NOMO-1 treated with dmso at 0.1 percent for 144 hours (cell line): ENCODE data around the gene DOLK.
"Not testable (repeated sequence)": the region's sequence is repeated elsewhere in the genome, so short reads cannot be mapped to it uniquely, and the experiment has no call there.

Source experiments
- DNase-seq: peaks from one replicate; lab custom pipeline; 2025; ENCODE audit not compliant: unreplicated experiment; lab: John Stamatoyannopoulos, UW

The DOLK gene

DNA sequence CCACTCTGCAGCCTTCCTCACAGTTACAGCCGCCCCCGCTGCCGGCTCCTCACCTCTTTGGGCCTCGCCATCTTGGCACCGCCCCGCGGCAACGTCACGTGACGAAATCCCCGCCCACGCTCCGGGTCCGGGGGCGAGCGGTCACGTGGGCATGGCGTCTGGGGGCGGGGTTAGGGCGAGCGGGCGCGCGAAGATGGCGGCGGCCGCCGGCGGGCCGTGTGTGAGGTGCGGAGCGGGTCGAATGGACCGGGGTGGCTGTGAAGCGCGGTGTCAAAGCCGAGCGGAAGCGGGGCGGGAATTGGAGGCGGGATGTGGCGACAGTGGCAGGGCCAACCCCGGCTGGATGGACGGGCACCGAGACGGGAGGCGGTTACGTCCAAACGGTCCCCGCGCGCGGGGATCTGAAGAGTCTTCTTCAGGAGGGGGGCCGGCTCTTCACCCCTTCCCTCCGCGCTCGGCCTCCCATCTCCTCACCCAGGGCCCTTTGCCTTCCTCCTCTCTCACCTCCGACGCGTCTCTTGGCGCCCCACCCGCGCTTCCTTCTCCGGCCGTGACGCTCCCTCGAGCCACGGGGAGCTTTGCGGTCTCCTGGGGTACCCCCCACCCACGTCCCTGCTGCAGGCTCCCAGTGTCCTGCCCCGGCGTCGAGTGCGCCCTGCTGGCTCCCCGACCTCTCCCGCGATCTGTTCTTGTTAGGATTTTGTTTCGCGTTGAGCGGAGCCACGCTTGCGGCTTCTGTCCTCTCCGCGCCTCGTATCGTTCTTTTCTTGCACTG, at the start of gene DOLK, which contains the start of gene NUP188:
DOLK (minus strand) TSS at position 77 of the 775 bp plus-strand sequence. CDS start 300 bp downstream, outside the sequence.
NUP188 (plus strand) TSS at position 173 of the 775 bp plus-strand sequence; CDS start at position 194, 21 bp downstream.
- DNase-seq, result peak; percentile 84

DNA sequence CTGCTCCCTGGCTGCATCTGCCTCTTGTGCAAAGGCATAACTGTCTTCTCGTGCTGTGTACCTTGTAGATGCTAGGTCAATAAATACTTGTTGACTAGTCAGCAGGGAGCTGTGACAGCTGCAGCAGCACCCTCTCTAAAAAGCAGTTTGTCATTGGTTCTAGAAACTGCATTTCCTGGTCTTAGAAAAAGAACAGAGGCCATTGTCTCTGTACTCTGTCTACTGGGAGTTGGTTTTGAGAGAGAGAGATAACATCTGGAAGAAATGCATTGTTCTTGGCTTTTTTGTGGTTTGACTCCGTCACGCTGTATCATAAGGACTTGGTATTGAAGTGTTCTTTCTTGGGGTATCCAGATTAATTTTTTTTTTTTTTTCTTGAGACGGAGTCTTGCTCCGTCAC, 48.4 kb upstream of the DOLK start:
- DNase-seq, result no peak

DNA sequence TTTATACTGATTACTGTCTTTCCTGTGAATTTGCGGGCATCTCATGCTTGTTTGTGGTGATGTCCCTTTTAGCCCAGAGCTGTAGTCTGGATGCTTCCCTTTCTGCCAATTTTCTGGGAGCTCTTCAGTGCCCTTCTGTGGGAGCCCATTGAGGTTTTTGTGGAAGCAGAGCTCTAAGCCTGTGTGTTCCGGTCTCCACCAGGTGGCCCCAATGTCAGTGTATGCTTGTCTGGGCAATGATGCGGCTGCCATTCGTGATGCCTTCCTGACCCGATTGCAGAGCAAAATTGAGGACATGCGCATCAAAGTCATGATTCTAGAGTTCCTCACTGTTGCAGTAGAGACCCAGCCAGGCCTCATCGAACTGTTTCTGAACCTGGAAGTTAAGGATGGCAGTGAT, 45.6 kb upstream of the DOLK start:
- DNase-seq, result no peak

DNA sequence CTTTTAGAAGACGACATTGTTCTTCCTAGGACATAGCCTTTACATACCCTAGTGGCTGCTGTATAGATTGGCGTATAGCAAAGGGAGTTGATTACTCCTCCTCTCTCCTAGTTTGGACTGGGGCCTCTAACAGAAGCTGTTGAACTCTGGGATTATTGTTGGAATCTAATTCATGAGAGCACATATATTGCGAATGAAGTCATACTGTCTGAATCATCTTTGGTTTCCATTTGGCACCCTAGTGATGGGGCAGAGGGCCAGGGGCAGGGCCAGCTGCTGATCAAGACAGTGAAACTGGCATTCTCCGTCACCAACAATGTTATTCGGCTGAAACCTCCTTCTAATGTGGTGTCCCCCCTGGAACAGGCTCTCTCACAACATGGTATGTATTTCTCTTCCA, 40.4 kb upstream of the DOLK start:
- DNase-seq, result no peak

GRCh38 chr9:128986671-128987070, 39.3 kb upstream of the DOLK start:
- DNase-seq, result no peak

GRCh38 chr9:128983536-128983935, 36.1 kb upstream of the DOLK start:
- DNase-seq, result no peak

DNA sequence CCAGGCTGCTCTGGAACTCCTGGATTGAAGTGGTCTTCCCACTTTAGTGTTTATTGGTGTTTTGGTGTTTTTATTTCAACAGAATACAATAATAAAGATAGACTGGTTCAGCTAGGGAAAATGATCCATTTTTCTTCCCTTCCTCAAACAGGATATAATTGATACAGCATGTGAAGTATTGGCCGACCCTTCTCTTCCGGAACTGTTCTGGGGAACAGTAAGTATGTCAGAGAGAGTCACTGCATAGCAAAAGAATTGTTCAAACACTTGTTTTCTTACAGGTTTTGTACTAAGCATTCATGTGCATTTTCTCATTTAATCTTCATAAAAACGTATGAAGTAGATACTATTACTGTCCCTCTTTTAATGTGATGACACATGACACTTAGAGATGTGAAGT, 31.7 kb upstream of the DOLK start:
- DNase-seq, result no peak

GRCh38 chr9:128972956-128973355, 25.6 kb upstream of the DOLK start:
- no peak for DNase-seq

- DNase-seq, result no peak
These were observed 22.1 kb upstream of the DOLK start for GRCh38 chr9:128969491-128969890.

GRCh38 chr9:128961403-128961802, 14.0 kb upstream of the DOLK start:
- not testable (repeated sequence) for DNase-seq

DNA sequence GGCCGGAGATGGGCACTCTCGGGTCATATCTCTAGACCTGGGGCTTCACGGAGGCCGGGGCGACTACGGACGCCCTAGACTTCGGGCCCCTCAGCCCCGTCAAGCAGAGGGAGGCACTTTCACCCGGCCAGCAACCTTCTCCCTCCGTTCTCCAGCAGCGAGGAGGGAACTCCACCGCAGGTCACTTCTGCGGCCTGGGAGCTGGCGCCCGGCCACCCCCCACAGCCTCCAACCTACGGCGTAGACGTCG, 201 bp downstream of the DOLK start:
- no peak for DNase-seq

DNA sequence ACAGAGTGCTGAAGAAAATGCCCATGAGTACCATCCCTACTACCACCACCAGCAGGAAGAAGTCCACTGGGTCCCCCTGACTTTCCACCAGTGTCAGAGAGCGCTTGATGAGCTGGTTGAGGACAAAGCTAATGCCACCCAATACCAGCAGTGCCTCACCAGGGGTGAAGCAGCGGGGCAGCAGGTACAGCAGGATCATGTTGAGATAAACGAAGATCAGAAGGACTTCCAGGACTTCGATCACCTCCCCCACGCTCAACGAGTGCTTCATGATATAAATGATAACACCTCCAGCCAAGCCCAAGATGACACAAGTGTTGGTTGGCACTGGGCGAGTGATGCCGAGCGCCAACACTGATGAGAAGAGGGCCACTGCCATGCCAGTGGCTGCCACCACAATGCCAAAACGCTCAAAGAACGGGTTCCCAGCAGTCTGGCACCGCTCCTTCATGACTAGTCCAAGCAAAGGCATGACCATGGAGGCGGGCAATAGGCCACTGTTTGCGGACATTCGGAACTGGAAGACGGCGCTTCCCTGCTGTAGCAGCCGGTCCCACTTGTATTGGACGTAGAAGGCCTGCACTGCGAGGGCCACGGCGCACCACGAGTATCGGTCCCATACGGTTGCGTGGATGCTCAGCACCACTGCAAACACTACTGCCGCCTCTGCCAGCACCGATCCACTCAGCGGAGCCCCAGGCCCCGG, 679 bp downstream of the DOLK start:
- DNase-seq, result no peak

GRCh38 chr9:128945798-128946501, 1.5 kb downstream of the DOLK start:
- DNase-seq, result no peak

GRCh38 chr9:128944966-128945365, 2.4 kb downstream of the DOLK start:
- DNase-seq, result not testable (repeated sequence)

DNA sequence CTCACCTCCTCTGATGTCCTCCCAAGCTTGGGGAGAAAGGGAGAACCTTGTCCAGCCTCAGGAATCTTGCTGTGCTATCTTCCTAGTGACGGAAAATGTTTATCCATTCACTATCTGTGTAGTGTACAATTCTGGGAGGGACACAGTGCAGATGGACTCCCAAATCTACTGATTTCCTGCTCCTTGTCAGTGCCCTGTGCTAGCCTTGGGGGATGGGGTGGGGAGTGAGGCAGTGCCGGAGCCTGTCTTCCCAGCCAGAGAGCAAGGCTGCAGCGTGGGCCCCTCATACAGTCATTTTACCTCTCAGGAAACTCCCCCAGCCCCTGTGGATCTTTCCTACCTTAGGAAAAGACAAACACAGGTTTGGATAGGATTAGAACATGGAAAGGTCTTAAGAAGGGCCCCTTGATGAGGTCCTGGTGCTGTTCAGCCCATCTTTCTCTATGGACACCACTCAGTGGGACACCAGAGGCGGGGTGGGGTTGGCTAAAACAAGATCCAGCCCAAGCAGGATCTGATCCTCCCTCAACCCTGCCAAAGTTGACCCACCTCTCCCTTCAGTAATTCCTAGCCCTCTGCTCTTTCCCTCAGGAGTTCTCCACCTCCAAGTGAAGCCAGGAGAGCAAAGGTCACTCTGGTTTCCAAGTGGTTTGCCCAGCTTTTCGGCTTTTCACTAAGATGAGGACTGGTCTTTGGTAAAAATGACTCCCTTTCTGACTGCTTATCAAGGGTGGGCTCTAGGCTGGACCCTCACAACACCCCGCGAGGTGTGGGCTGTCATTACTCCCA, 3.4 kb downstream of the DOLK start:
- no peak for DNase-seq

GRCh38 chr9:128940946-128941755, 6.3 kb downstream of the DOLK start:
- no peak for DNase-seq

GRCh38 chr9:128940271-128940921, 7.0 kb downstream of the DOLK start:
- no peak for DNase-seq

GRCh38 chr9:128937310-128938165, 9.9 kb downstream of the DOLK start:
- no peak for DNase-seq
